Neural progenitor cell (in vitro differentiated cells): ENCODE measurements around the gene UNK.

ENCODE experiments used
- EZH2 ChIP-seq: fragments of 200-600 bp; sonication (generic); IDR thresholded peaks from 2 replicates; pipeline ENCODE4 v1.6.1; 2017; ENCODE audit warnings: antibody characterized with exemption, mild to moderate bottlenecking, moderate library complexity
- EZH2phosphoT487 ChIP-seq: fragments of 200-600 bp; sonication (generic); IDR thresholded peaks from 2 replicates; pipeline ENCODE4 v1.6.1; 2017; ENCODE audit warnings: antibody characterized with exemption
- TF ChIP-seq, protein P1 (sequence below): fragments of 200-600 bp; sonication (generic); IDR thresholded peaks from 2 replicates; pipeline ENCODE4 v1.5.1; 2017; ENCODE audit warnings: antibody characterized with exemption, mild to moderate bottlenecking

DNA sequence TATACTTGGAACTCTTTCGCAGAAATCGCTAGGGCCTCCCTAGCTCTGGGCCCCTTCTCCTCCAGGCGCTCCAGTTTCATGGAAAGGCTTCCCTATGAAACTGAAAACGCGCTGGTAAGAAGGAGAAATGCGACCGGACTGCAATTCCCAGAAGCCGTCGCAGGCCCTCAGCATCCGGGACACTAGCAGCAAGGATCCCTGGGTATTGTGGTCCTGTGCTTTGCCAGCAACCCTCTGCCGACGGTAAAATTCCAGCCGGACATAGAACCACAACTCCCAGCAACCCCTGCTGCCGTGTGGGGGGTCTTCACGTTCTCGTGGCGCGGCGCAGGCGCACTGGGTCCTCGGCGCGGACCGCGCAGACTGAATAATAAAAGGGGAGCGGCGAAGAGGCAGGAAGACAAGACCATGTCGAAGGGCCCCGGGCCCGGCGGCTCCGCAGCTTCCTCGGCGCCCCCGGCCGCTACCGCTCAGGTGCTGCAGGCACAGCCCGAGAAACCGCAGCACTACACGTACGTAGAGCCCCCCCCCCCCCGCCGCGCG lies at the start of gene UNK:
- TF ChIP-seq, protein P1, sequence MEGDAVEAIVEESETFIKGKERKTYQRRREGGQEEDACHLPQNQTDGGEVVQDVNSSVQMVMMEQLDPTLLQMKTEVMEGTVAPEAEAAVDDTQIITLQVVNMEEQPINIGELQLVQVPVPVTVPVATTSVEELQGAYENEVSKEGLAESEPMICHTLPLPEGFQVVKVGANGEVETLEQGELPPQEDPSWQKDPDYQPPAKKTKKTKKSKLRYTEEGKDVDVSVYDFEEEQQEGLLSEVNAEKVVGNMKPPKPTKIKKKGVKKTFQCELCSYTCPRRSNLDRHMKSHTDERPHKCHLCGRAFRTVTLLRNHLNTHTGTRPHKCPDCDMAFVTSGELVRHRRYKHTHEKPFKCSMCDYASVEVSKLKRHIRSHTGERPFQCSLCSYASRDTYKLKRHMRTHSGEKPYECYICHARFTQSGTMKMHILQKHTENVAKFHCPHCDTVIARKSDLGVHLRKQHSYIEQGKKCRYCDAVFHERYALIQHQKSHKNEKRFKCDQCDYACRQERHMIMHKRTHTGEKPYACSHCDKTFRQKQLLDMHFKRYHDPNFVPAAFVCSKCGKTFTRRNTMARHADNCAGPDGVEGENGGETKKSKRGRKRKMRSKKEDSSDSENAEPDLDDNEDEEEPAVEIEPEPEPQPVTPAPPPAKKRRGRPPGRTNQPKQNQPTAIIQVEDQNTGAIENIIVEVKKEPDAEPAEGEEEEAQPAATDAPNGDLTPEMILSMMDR: no peak
- TF ChIP-seq EZH2 (no peak), EZH2phosphoT487 (no peak)
